K562 (cell line): ENCODE measurements around the gene ELOVL5. TPM values are rescaled to one million over a fixed set of nuclear protein-coding genes. Genes with fewer than 3 reads are reported as not detected.
A peak's percentile ranks its signal among the peaks of the same experiment; 100 is the strongest.

Experiments
- CHD2 ChIP-seq: IDR thresholded peaks from 2 replicates; pipeline ENCODE4 v1.6.1; 2011; ENCODE audit warnings: low read depth, low read length
- CLOCK ChIP-seq: fragments of 250-450 bp; sonication (Bioruptor Pico); IDR thresholded peaks from 2 replicates; pipeline ENCODE4 v1.4.0; 2020; ENCODE audit warnings: mild to moderate bottlenecking, moderate library complexity, borderline replicate concordance
- CTBP1 ChIP-seq: fragments of 450-650 bp; IDR thresholded peaks from 2 replicates; pipeline ENCODE4 v1.6.1; 2016; ENCODE audit warnings: borderline replicate concordance
- EP300 ChIP-seq: IDR thresholded peaks from 2 replicates; pipeline ENCODE4 v1.6.1; 2012; ENCODE audit warnings: low read length, improper control_type of control experiment
- MYBL2 ChIP-seq, 2 experiments: fragments of 450-650 bp in 1 of 2; sonication (generic) in 1 of 2; formaldehyde crosslinking in 1 of 2; IDR thresholded peaks; 2 replicates each; pipeline versions ENCODE4 v1.6.1 to v1.8.1; 2017 to 2022; ENCODE audit warnings: borderline replicate concordance in 1 of 2, inconsistent platforms in 1 of 2, low read depth in 1 of 2, mild to moderate bottlenecking in 1 of 2, missing genetic modification reagents in 1 of 2, moderate library complexity in 1 of 2
- NBN ChIP-seq: fragments of 450-650 bp; IDR thresholded peaks from 2 replicates; pipeline ENCODE4 v1.6.1; 2016; ENCODE audit warnings: low read depth, mild to moderate bottlenecking
- PATZ1 ChIP-seq: fragments of 250-450 bp; sonication (Bioruptor Pico); IDR thresholded peaks from 2 replicates; pipeline ENCODE4 v1.5.0; 2020; ENCODE audit warnings: mild to moderate bottlenecking, borderline replicate concordance
- PHF21A ChIP-seq: fragments of 450-650 bp; IDR thresholded peaks from 2 replicates; pipeline ENCODE4 v1.6.1; 2017; ENCODE audit warnings: low read depth, borderline replicate concordance
- SP1 ChIP-seq: sonication (generic); formaldehyde crosslinking; IDR thresholded peaks from 2 replicates; pipeline ENCODE4 v1.8.1; 2022; ENCODE audit warnings: mild to moderate bottlenecking, missing genetic modification reagents
- SREBF2 ChIP-seq: sonication (generic); formaldehyde crosslinking; IDR thresholded peaks from 2 replicates; pipeline ENCODE4 v1.4.0; 2020; ENCODE audit warnings: mild to moderate bottlenecking, missing genetic modification reagents
- SRF ChIP-seq, 2 experiments: fragments of 250-450, 450-650 bp in 1 of 2; sonication (Bioruptor Pico) in 1 of 2; sonication (generic) in 1 of 2; formaldehyde crosslinking; IDR thresholded peaks; 2 replicates each; pipeline versions ENCODE4 v1.5.0 to v1.5.1; 2020 to 2022; ENCODE audit warnings: mild to moderate bottlenecking in 1 of 2, missing genetic modification reagents in 1 of 2
- THRA ChIP-seq: fragments of 450-650 bp; IDR thresholded peaks from 2 replicates; pipeline ENCODE4 v1.6.1; 2017; ENCODE audit warnings: mild to moderate bottlenecking, moderate library complexity
- XRCC5 ChIP-seq: fragments of 200-400 bp; formaldehyde crosslinking; IDR thresholded peaks from 2 replicates; pipeline ENCODE4 v1.6.1; 2017; ENCODE audit warnings: low read depth, mild to moderate bottlenecking, low read length
- ZFP91 ChIP-seq: sonication (generic); formaldehyde crosslinking; IDR thresholded peaks from 2 replicates; pipeline ENCODE4 v1.8.0; 2022; ENCODE audit warnings: mild to moderate bottlenecking, missing genetic modification reagents
- ZFX ChIP-seq: sonication (generic); formaldehyde crosslinking; IDR thresholded peaks from 2 replicates; pipeline ENCODE4 v1.8.0; 2022; ENCODE audit warnings: mild to moderate bottlenecking, missing genetic modification reagents, moderate library complexity
- ZNF212 ChIP-seq: fragments of 450-650 bp; formaldehyde crosslinking; IDR thresholded peaks from 2 replicates; pipeline ENCODE4 v1.4.0; 2020; ENCODE audit warnings: mild to moderate bottlenecking
- ZNF57 ChIP-seq: fragments of 450-650 bp; formaldehyde crosslinking; IDR thresholded peaks from 2 replicates; pipeline ENCODE4 v1.4.0; 2020; ENCODE audit warnings: mild to moderate bottlenecking, moderate library complexity
- ZNF830 ChIP-seq: fragments of 250-450 bp; sonication (Bioruptor Pico); IDR thresholded peaks from 2 replicates; pipeline ENCODE4 v1.5.0; 2021; ENCODE audit warnings: mild to moderate bottlenecking
- polyA plus RNA-seq, 8 experiments: library from polyadenylated mRNA; depleted of rRNA in 4 of 8; stranded (reverse) in 5 of 8; unstranded in 3 of 8; fragments of >200 nt; fragmentation: Nextera tagmentation in 2 of 8; fragmentation: Illumina TruSeq in 1 of 8; extraction: Ambion mirVana in 2 of 8; extraction: Trizol in 1 of 8; gene quantifications; 2 replicates each; pipeline versions ENCODE4 v1.2.1 to v1.2.3, GENCODE V29; 2011 to 2014; ENCODE audit warnings: inconsistent platforms in 1 of 8, missing spikeins in 1 of 8
- total RNA-seq, 7 experiments: library from RNA; depleted of rRNA in 6 of 7; stranded (reverse); fragments of >200 nt in 6 of 7; fragmentation: Illumina TruSeq in 2 of 7; extraction: Trizol in 2 of 7; gene quantifications; 2 replicates each; pipeline versions ENCODE4 v1.2.1 to v1.2.3, GENCODE V29; 2011 to 2021; ENCODE audit warnings: low replicate concordance in 1 of 7

ELOVL5 gene
- total and polyA plus RNA-seq, 9 of the 15 experiments (the other 6 are each of a cell fraction or from before 2014, with no cell fraction given) = 70.6 to 245 (median 132) TPM

- TF ChIP-seq PATZ1 = no peak
- TF ChIP-seq ZNF57 (CRISPR knock-in tag) = no peak
- peak; percentile 61; the same call in 1 of the 2 replicates for TF ChIP-seq CTBP1
- TF ChIP-seq CLOCK = no peak
- TF ChIP-seq SP1 (CRISPR knock-in tag) = no peak
- TF ChIP-seq NBN = no peak; the same call in 1 of the 2 replicates
- no peak for TF ChIP-seq ZFX (CRISPR knock-in tag)
- TF ChIP-seq SREBF2 (CRISPR knock-in tag) = no peak
- TF ChIP-seq PHF21A = no peak
- no peak for TF ChIP-seq THRA
- no peak for TF ChIP-seq MYBL2 (IDR thresholded peaks at IDR 0.05; ENCODE audit: low read depth)
- no peak for TF ChIP-seq MYBL2 (CRISPR knock-in tag; IDR thresholded peaks at IDR 0.05; ENCODE audit: borderline replicate concordance)
- no peak for TF ChIP-seq XRCC5
- TF ChIP-seq EP300 = peak; percentile 56; the same call in 1 of the 2 replicates
- no peak for TF ChIP-seq ZNF212 (CRISPR knock-in tag)
- no peak for TF ChIP-seq CHD2
- TF ChIP-seq ZFP91 (CRISPR knock-in tag) = no peak
- no peak for TF ChIP-seq ZNF830
- no peak for TF ChIP-seq SRF (CRISPR knock-in tag; IDR thresholded peaks at IDR 0.05)
Observed at GRCh38 chr6:53313784-53314400, 34.9 kb downstream of the ELOVL5 start (continued).
